ENCODE measurements around the gene TBC1D22A. TPM values are rescaled to one million over a fixed set of nuclear protein-coding genes. Genes with fewer than 3 reads are reported as not detected.

The TBC1D22A gene
- total RNA-seq, 2 donors from 2014 or later: 52.4 to 108 TPM

DNA sequence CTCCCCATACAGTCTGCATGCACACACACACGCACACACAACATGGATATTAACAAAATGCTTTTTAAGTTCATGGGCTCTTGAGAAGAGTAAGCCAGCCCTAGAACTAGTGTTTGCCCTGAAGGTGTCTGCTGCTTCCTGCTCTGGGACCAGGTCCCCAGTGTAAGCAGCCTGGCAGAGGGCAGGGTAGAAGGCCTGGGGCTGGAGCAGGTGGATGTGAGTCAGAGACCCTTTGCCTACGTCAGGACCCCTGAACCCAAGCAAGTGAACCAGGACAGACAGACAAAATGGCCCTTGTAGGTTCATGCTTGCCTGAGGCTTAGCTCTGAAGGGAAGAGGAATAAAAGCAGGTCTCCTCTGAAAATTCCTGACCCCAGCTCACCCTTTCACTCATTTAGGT is 357.9 kb downstream of the TBC1D22A start:
- no peak for ATAC-seq (replicated peaks)
- H3K27ac Mint-ChIP-seq: no peak overlapping the region
- peaks cover 16% of the 10 kb centered on the region for H3K36me3 Mint-ChIP-seq (ENCODE audit: low read depth)
- no peak overlapping the region for H3K4me3 Mint-ChIP-seq
- H3K4me1 Mint-ChIP-seq: peaks cover 10% of the 10 kb centered on the region
- H3K9me3 Mint-ChIP-seq: no peaks in the 10 kb centered on the region
- no peaks in the 10 kb centered on the region for H3K27me3 Mint-ChIP-seq

DNA sequence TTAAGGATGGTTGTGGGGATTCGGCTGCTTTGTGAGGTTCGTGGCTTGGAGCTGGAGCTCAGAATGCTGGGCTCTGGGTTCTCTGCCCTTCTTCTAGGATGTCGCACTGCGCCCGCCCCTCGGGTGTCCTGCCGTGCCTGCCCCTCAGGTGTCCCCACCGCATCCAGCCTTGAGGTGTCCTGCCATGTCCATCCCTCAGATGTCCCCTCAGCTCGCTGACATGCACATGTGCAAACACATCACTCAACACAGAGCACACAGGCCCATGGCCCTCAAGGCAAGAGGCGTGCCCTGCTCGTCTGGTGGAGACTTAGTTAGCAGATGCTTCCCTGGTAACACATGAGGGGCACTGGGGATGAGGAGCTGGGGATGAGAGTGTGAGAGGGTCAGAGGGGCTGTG is 359.3 kb downstream of the TBC1D22A start:
- no peak for ATAC-seq (replicated peaks)
- H3K9me3 Mint-ChIP-seq: no peaks in the 10 kb centered on the region
- H3K4me1 Mint-ChIP-seq: peaks cover 16% of the 10 kb centered on the region
- H3K27ac Mint-ChIP-seq: no peak overlapping the region
- H3K36me3 Mint-ChIP-seq (ENCODE audit: low read depth): peaks cover 13% of the 10 kb centered on the region
- no peak overlapping the region for H3K4me3 Mint-ChIP-seq
- no peaks in the 10 kb centered on the region for H3K27me3 Mint-ChIP-seq

DNA sequence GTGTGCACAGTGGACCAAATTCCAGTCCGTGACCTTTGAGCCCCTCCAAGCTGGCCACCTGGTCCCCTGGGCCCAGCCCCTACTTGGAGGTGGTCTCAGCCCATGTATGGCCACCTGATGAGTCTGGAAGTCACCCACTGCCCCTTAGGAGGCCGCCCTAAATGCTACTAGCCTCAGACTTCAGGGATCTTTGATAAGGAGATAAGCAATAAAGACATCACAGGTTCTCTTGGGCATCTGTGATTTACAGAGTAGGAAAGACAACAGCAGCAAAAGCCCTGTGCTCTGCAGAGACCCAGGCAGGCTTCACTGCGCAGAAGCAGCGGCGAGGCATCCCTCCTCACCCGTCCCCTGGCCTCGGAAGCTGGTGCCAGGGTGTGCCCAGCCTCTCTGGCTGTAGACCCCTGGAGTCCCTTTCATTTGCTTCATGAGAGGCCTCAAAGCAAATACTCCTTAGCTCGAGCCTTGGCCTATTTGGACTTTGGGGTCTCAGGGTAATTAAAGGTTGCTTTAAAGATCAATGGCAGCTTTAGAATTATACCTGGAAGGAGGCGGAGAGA is 360.1 kb downstream of the TBC1D22A start:
- ATAC-seq (replicated peaks): no peak
- Mint-ChIP-seq H3K27me3 (no peaks in the 10 kb centered on the region), H3K36me3 (ENCODE audit: low read depth) (peaks cover 9% of the 10 kb centered on the region), H3K4me3 (no peak overlapping the region), H3K27ac (no peak overlapping the region), H3K9me3 (no peaks in the 10 kb centered on the region), H3K4me1 (peaks cover 18% of the 10 kb centered on the region)

DNA sequence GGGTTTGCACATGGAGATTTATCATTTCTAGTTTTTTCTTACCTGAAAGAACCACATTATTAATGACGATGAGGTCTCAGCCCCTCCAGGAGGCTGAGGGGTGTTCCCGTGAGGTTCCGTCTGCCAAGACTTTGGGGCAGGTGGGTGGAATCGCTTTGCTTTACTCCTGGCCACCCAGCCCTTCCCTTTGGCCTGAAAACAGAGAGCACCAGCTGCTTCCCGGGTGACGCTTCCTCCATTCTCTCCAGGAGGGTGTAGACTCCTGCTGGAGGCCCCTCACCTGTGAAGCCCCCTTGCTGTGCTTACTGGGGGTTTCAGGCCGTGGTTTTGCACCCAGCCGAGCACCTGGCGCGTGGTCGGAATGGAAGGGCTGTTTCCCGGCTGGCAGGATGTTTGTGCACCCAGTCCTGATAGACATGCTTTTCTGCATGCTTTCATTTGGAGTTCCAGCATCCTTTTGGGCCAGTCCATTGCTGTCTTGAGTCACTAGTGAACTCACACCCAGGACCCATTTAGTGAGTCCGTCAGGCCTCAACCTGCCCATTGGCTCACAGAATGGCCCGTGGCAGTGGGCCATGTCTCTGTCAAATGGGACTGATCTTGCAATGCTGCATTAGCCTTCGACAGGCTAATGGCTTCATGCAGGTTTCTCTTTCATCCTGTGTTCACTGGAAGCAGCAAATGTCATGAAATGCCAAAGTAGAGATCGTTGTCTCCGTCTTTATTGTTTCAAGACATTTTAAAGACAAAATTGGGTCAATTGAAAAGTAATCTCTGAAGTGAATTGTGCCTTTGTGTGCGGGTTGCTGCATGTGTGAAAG is 360.8 kb downstream of the TBC1D22A start:
- H3K4me1 Mint-ChIP-seq: peaks cover 18% of the 10 kb centered on the region
- no peak overlapping the region for H3K27ac Mint-ChIP-seq
- H3K9me3 Mint-ChIP-seq: no peaks in the 10 kb centered on the region
- H3K27me3 Mint-ChIP-seq: no peaks in the 10 kb centered on the region
- ATAC-seq (replicated peaks): no peak
- H3K36me3 Mint-ChIP-seq (ENCODE audit: low read depth): peaks cover 9% of the 10 kb centered on the region
- no peak overlapping the region for H3K4me3 Mint-ChIP-seq

DNA sequence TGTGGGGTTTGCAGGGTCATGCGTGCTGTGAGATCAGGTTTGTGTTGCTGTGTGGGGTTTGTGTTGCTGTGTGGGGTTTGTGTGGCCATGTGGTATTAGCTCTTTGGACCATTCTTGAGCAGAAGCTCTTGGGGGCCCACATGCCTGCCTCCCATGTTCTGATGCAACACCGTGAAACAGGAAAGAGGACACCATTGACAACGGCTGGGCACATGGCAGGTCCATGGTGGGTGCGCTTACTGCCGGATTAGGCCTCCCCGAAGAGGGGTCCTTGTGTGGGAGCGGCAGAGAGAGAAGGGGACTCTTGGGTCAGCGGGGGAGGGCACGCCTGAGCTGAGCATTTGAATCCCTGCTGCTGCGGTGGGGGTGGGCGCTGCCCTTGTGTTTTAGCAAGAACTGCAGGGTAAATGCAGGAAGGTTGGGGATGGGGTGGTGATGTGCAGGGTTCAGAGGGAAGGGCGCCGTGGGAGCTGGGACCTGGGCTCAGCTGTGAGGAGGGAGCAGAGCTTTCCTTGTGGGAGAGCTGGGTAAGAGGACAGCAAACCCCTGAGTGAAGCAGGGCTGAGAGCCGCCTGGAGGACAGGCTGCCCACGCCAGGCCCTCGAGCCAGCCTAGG is 361.5 kb downstream of the TBC1D22A start:
- Mint-ChIP-seq H3K4me3 (no peak overlapping the region), H3K36me3 (ENCODE audit: low read depth) (peaks cover 16% of the 10 kb centered on the region), H3K9me3 (no peaks in the 10 kb centered on the region), H3K4me1 (peaks cover 18% of the 10 kb centered on the region), H3K27me3 (no peaks in the 10 kb centered on the region), H3K27ac (no peak overlapping the region)
- no peak for ATAC-seq (replicated peaks)

DNA sequence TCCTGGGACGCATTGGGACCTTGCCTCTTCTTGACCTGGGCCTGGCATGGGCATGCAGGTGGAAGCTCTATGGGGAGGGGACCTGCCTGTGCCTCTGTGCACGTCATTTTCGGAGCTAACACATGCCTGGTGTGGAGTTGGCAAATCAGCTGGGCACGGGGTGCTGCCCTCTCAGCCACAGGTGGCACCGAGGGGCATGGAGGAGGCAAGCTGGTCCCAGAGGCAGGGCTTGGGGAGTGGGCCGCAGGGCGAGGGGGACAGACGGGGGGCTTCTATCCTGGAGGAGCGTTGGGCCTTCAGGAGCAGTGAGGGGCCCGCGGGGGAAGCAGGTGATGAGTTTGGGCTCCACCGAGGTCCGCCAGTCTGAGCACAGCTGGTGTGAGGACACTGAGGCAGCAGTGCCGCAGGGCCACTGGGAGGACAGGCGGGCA is 362.0 kb downstream of the TBC1D22A start:
- Mint-ChIP-seq H3K27me3 (no peaks in the 10 kb centered on the region), H3K4me1 (peaks cover 18% of the 10 kb centered on the region), H3K4me3 (no peak overlapping the region), H3K9me3 (no peaks in the 10 kb centered on the region), H3K27ac (no peak overlapping the region), H3K36me3 (ENCODE audit: low read depth) (peaks cover 19% of the 10 kb centered on the region)
- no peak for ATAC-seq (replicated peaks)

DNA sequence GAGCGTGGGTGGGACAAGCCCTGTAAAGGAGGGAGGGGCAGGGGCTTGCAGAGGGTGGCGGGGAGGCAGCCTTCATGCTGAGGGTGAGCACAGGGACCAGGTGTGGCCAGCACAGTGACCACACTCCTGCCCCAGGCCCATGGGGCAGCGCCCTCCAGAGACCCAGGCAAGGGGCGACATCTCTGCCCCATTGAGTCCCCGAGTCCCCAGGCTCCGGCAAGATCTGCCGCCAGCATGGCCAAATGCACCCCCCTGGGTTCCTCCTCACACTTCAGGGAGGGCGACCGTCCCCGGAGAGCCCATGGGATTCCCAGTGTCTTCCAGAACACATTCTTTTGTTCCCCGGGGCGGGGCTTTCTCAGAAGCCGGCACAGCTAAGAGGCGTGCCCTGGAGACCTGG is 362.5 kb downstream of the TBC1D22A start:
- peak overlapping the region; percentile 37 for H3K27ac Mint-ChIP-seq
- no peaks in the 10 kb centered on the region for H3K27me3 Mint-ChIP-seq

DNA sequence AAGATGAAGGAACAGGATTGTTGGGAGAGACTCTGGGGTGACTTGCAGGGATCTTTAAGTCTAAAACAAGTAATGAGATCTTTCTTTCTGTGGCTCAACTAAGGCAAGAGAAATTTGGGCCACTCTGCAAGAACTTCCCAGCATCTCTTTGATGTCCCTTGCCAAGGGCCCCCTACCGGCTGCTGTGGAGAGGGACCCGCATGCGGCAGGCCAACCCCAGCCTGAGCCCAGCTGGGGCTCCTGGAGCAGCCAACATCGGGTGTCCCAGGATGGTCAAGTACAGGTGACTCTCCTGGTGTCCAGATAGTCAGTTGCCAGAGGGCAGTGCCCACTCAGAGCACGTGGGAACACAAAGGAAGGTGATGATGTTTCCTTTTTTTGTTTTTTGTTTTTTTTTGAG is 363.2 kb downstream of the TBC1D22A start:
- no peak overlapping the region for H3K4me3 Mint-ChIP-seq
- H3K27me3 Mint-ChIP-seq: no peaks in the 10 kb centered on the region
- H3K9me3 Mint-ChIP-seq: no peaks in the 10 kb centered on the region
- H3K36me3 Mint-ChIP-seq (ENCODE audit: low read depth): peaks cover 27% of the 10 kb centered on the region
- no peak for ATAC-seq (replicated peaks)
- peaks cover 22% of the 10 kb centered on the region for H3K4me1 Mint-ChIP-seq
- H3K27ac Mint-ChIP-seq: peak overlapping the region; percentile 37

More for the DNA sequence above, 362.5 kb downstream of the TBC1D22A start:
- H3K4me1 Mint-ChIP-seq: peaks cover 18% of the 10 kb centered on the region
- ATAC-seq (replicated peaks): no peak
- no peaks in the 10 kb centered on the region for H3K9me3 Mint-ChIP-seq
- peaks cover 22% of the 10 kb centered on the region for H3K36me3 Mint-ChIP-seq (ENCODE audit: low read depth)
- H3K4me3 Mint-ChIP-seq: no peak overlapping the region

DNA sequence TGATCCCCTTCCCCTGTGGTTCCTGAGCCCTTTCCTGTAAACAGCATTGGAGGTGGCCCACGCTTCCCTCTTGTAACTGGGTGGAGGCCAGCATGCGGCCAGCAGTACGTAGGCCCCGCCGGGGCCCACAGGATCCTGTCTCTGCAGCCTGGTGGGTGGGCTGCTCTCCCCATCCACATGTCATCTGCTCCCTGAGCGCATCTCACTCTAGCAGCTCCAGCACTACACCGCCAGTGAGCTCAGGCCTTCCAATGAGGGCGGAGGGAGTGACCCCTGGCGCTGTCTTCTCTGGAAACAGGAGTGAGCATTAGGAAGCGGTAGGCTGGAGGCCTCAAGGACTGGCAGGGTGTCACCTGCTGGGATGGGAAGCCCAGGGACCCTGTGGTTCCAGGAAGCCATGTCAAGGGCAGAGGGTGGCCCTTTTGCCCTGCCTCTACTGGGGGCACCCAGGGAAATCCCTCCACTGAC is 363.9 kb downstream of the TBC1D22A start:
- ATAC-seq (replicated peaks): no peak
- no peak overlapping the region for H3K4me3 Mint-ChIP-seq
- H3K36me3 Mint-ChIP-seq (ENCODE audit: low read depth): peaks cover 23% of the 10 kb centered on the region
- no peaks in the 10 kb centered on the region for H3K27me3 Mint-ChIP-seq
- H3K27ac Mint-ChIP-seq: peak overlapping the region; percentile 30
- peaks cover 23% of the 10 kb centered on the region for H3K4me1 Mint-ChIP-seq
- H3K9me3 Mint-ChIP-seq: no peaks in the 10 kb centered on the region

DNA sequence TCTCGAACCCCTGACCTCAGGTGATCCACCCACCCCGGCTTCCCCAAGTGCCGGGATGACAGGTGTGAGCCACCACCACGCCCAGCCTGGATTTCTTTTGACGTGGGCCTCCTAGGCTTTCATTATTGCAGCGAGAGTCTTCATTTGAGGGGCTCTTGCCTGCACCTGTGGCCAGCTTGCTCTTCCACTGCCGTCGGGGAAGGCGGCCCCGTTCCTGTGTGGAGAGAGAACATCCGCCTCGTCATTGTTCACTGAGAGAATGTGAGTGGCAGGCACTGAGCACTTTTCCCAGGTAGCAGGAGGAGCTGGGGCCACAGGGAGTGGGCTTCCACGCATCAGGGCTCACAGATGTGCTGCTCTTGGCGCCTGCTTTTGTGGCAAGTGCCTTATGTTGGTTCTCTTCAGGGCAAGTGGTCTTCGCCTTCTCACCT is 365.0 kb downstream of the TBC1D22A start:
- H3K27me3 Mint-ChIP-seq: no peaks in the 10 kb centered on the region
- H3K4me3 Mint-ChIP-seq: no peak overlapping the region
- H3K36me3 Mint-ChIP-seq (ENCODE audit: low read depth): peaks cover 23% of the 10 kb centered on the region
- no peak overlapping the region for H3K27ac Mint-ChIP-seq
- no peaks in the 10 kb centered on the region for H3K9me3 Mint-ChIP-seq
- H3K4me1 Mint-ChIP-seq: peaks cover 23% of the 10 kb centered on the region
- no peak for ATAC-seq (replicated peaks)

DNA sequence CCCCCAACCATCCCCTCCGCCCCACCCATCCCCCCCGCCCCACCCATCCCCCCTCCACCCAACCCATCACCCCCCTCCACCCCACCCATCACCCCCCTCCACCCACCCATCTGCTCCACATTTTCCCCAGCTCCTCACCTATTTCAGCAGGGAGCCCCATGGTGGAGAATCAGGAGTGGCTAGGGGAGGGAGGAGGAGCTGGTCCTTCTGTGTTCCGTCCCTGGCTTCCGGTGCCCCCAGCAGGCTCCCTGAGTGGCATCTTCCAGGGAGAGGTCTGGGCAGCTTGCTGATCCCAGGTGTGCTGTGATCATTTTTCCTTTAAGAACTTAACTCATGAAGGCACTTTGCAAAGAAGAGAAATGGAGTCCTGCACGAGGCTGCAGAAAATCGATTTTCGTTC is 365.8 kb downstream of the TBC1D22A start:
- H3K4me1 Mint-ChIP-seq: peaks cover 23% of the 10 kb centered on the region
- H3K36me3 Mint-ChIP-seq (ENCODE audit: low read depth): peaks cover 23% of the 10 kb centered on the region
- no peaks in the 10 kb centered on the region for H3K9me3 Mint-ChIP-seq
- H3K27ac Mint-ChIP-seq: no peak overlapping the region
- ATAC-seq (replicated peaks): no peak
- H3K27me3 Mint-ChIP-seq: no peaks in the 10 kb centered on the region
- no peak overlapping the region for H3K4me3 Mint-ChIP-seq

DNA sequence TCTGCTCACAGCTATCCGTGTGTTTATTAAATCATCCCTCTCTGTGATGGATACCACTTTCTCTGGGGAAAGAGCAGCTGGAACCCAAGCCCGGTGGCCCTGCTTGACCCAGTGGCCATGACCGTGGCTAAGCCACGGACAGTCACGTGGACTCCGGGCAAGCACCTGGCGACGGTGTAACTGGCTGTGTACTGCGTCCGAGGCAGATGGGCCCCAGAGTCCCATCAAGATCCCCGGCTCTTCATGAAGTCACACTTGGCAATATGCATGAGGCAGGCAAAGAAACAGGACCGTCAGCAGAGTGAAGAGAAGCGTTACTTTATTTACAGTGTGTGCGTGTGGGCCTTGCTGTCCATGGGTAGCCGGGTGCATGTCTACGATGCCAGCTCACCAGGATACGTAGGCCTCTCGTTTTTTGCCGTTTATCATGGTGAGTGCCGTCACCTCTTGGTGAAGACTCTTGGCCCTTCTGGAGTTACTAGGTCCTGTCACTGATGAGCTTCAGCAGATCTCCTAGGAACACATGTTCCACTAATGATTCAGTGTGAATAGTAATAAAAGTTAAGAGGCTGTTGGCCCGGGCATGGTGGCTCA is 366.3 kb downstream of the TBC1D22A start:
- Mint-ChIP-seq H3K27me3 (no peaks in the 10 kb centered on the region), H3K9me3 (no peaks in the 10 kb centered on the region), H3K4me3 (no peak overlapping the region), H3K36me3 (ENCODE audit: low read depth) (peaks cover 23% of the 10 kb centered on the region), H3K27ac (no peak overlapping the region), H3K4me1 (peaks cover 20% of the 10 kb centered on the region)
- ATAC-seq (replicated peaks): no peak

DNA sequence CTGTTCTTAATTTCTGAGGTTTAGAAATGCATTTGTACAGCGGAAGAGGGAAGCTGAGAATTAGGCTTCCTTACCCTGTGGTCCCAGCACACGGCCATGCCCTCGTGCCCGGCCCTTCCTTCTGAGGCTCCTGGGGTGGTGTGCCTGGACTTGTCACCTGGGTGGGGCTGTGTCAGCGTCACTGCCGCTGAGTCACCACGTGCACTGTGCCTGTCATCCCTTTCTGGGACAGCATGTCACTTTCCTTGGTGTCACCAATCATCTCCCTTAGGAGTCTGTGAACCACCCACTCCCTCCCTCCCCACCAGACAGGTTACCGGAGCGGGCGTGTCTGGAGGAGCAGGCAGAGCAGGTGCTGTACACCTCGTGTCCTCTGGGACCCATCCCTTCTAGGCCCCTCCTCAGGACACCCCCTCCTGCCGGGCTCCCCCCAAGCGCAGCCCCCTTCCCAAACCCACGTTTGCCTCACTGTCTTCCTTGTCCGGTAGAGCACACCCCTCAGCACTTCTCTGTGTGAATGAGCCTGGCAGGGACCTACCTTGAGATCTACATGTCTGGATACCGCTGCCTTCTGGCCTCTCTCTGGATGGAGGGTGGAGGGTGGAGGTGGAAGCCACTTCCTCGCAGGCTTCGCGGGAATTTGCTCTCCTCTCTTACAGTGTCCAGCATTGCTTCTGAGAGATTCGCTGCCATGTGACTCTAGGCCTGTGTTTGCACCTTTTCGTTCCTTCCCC is 367.6 kb downstream of the TBC1D22A start:
- Mint-ChIP-seq H3K4me3 (no peak overlapping the region), H3K9me3 (no peaks in the 10 kb centered on the region), H3K4me1 (peaks cover 16% of the 10 kb centered on the region), H3K27me3 (no peaks in the 10 kb centered on the region), H3K27ac (peak overlapping the region; percentile 58), H3K36me3 (ENCODE audit: low read depth) (peaks cover 23% of the 10 kb centered on the region)
- peak; percentile 77 for ATAC-seq (replicated peaks)
